SJCRH30 (cell line): ENCODE measurements around the gene SSU72. TPM values are rescaled to one million over a fixed set of nuclear protein-coding genes. Genes with fewer than 3 reads are reported as not detected.
"Not testable (repeated sequence)": the region's sequence is repeated elsewhere in the genome, so short reads cannot be mapped to it uniquely, and the experiment has no call there.

ENCODE experiments used
- DNase-seq, 2 experiments: peaks; one replicate each; pipeline ENCODE4 v3.0.0-alpha.2; 2015 to 2020
- H3K27ac ChIP-seq: fragments of 250-450 bp; sonication (Bioruptor Pico); 2 replicates; pipeline ENCODE4 v1.5.1; 2020; ENCODE audit warnings: mild to moderate bottlenecking, moderate library complexity
- H3K27me3 ChIP-seq: fragments of 250-450 bp; sonication (Bioruptor Pico); 2 replicates; pipeline ENCODE4 v1.5.1; 2020; ENCODE audit warnings: mild to moderate bottlenecking, moderate library complexity
- H3K36me3 ChIP-seq: fragments of 250-450 bp; sonication (Bioruptor Pico); 2 replicates; pipeline ENCODE4 v1.5.1; 2020; ENCODE audit warnings: mild to moderate bottlenecking, moderate library complexity
- H3K4me1 ChIP-seq: fragments of 250-450 bp; sonication (Bioruptor Pico); 2 replicates; pipeline ENCODE4 v1.5.1; 2020; ENCODE audit warnings: mild to moderate bottlenecking, moderate library complexity
- H3K4me3 ChIP-seq: fragments of 250-450 bp; sonication (Bioruptor Pico); 2 replicates; pipeline ENCODE4 v1.5.1; 2020; ENCODE audit warnings: mild to moderate bottlenecking, moderate library complexity
- H3K9me3 ChIP-seq: fragments of 250-450 bp; sonication (Bioruptor Pico); replicated peaks from 2 replicates; pipeline ENCODE4 v1.5.1; 2020; ENCODE audit warnings: mild to moderate bottlenecking, moderate library complexity
- total RNA-seq: library from RNA; depleted of rRNA; stranded (reverse); fragments of >200 nt; shearing (Covaris generic); gene quantifications from 2 replicates; pipeline ENCODE4 v1.2.3, GENCODE V29; 2014

Gene SSU72
- total RNA-seq, 1 experiment from 2014 or later = 267 TPM

- peaks cover 40% of the 10 kb centered on the region for H3K27me3 ChIP-seq
- no peak overlapping the region for H3K27ac ChIP-seq
- peaks cover 9% of the 10 kb centered on the region; the same call in 1 of the 2 replicates for H3K4me1 ChIP-seq
- DNase-seq = peak; percentile 51 to 54
- H3K9me3 ChIP-seq = no peaks in the 10 kb centered on the region
- H3K4me3 ChIP-seq = no peak overlapping the region
- no peaks in the 10 kb centered on the region for H3K36me3 ChIP-seq
These were observed 28.4 kb upstream of the SSU72 start for GRCh38 chr1:1602968-1603506.

GRCh38 chr1:1602304-1602967 is 27.8 kb upstream of the SSU72 start:
- Histone ChIP-seq H3K4me1 (peaks cover 14% of the 10 kb centered on the region), H3K36me3 (no peaks in the 10 kb centered on the region), H3K4me3 (no peak overlapping the region), H3K27me3 (peaks cover 40% of the 10 kb centered on the region), H3K27ac (no peak overlapping the region), H3K9me3 (no peaks in the 10 kb centered on the region)
- no peak for DNase-seq

GRCh38 chr1:1601564-1602303 is 27.1 kb upstream of the SSU72 start:
- no peak overlapping the region for H3K4me3 ChIP-seq
- no peak overlapping the region for H3K27ac ChIP-seq
- H3K4me1 ChIP-seq = peaks cover 19% of the 10 kb centered on the region
- peaks cover 44% of the 10 kb centered on the region for H3K27me3 ChIP-seq
- H3K36me3 ChIP-seq = no peaks in the 10 kb centered on the region
- no peaks in the 10 kb centered on the region for H3K9me3 ChIP-seq
- DNase-seq = no peak

- DNase-seq = no peak
These were observed 26.3 kb upstream of the SSU72 start for GRCh38 chr1:1600861-1601563.

GRCh38 chr1:1599935-1600860 is 25.5 kb upstream of the SSU72 start, which contains the start of gene FNDC10:
Gene FNDC10, minus strand, starts transcription at chr1:1600135. Its CDS starts 120 bp downstream, at chr1:1600015.
- Histone ChIP-seq H3K36me3 (no peaks in the 10 kb centered on the region), H3K27ac (no peak within 1 kb of the TSS), H3K4me3 (peak within 1 kb of the TSS; percentile 48), H3K9me3 (no peaks in the 10 kb centered on the region), H3K4me1 (peaks cover 20% of the 10 kb centered on the region), H3K27me3 (peaks cover 50% of the 10 kb centered on the region)
- no peak for DNase-seq

More at GRCh38 chr1:1600861-1601563, 26.3 kb upstream of the SSU72 start:
- Histone ChIP-seq H3K27me3 (peaks cover 50% of the 10 kb centered on the region), H3K4me1 (peaks cover 20% of the 10 kb centered on the region), H3K4me3 (no peak overlapping the region), H3K9me3 (no peaks in the 10 kb centered on the region), H3K36me3 (no peaks in the 10 kb centered on the region), H3K27ac (no peak overlapping the region)

- no peak for DNase-seq
- H3K36me3 ChIP-seq = no peaks in the 10 kb centered on the region
- H3K4me1 ChIP-seq = peaks cover 20% of the 10 kb centered on the region
- H3K27me3 ChIP-seq = peaks cover 53% of the 10 kb centered on the region
- H3K27ac ChIP-seq = no peak overlapping the region
- no peak overlapping the region for H3K4me3 ChIP-seq
- no peaks in the 10 kb centered on the region for H3K9me3 ChIP-seq
These were observed 24.6 kb upstream of the SSU72 start for GRCh38 chr1:1599030-1599934.

- H3K27me3 ChIP-seq = peaks cover 55% of the 10 kb centered on the region
- peaks cover 18% of the 10 kb centered on the region for H3K4me1 ChIP-seq
- no peaks in the 10 kb centered on the region for H3K9me3 ChIP-seq
- H3K4me3 ChIP-seq = no peak overlapping the region
- no peak for DNase-seq
- no peak overlapping the region for H3K27ac ChIP-seq
- H3K36me3 ChIP-seq = no peaks in the 10 kb centered on the region
These were observed 24.0 kb upstream of the SSU72 start for GRCh38 chr1:1598720-1599029.

- Histone ChIP-seq H3K4me1 (peaks cover 13% of the 10 kb centered on the region), H3K4me3 (no peak overlapping the region), H3K27me3 (peaks cover 50% of the 10 kb centered on the region), H3K36me3 (no peaks in the 10 kb centered on the region), H3K9me3 (no peaks in the 10 kb centered on the region), H3K27ac (no peak overlapping the region)
- DNase-seq = no peak
These were observed 23.5 kb upstream of the SSU72 start for GRCh38 chr1:1598051-1598719.

- Histone ChIP-seq H3K27ac (no peak overlapping the region), H3K9me3 (no peaks in the 10 kb centered on the region), H3K4me1 (peaks cover 11% of the 10 kb centered on the region), H3K27me3 (peaks cover 42% of the 10 kb centered on the region), H3K36me3 (no peaks in the 10 kb centered on the region), H3K4me3 (0 out of 2 replicates have a peak overlapping the region, but pooled peaks have one; percentile 11)
- DNase-seq = peak in 1 of 2 experiments; percentile 49
These were observed 22.7 kb upstream of the SSU72 start for GRCh38 chr1:1597275-1597930.

- Histone ChIP-seq H3K36me3 (no peaks in the 10 kb centered on the region), H3K4me3 (0 out of 2 replicates have a peak overlapping the region, but pooled peaks have one; percentile 11), H3K27me3 (peaks cover 37% of the 10 kb centered on the region), H3K27ac (no peak overlapping the region), H3K4me1 (peaks cover 11% of the 10 kb centered on the region), H3K9me3 (no peaks in the 10 kb centered on the region)
- DNase-seq = peak in 1 of 2 experiments; percentile 38
These were observed 22.0 kb upstream of the SSU72 start for GRCh38 chr1:1596493-1597274.

GRCh38 chr1:1595341-1595740 is 20.7 kb upstream of the SSU72 start:
- not testable (repeated sequence) for DNase-seq, H3K27ac ChIP-seq, H3K4me3 ChIP-seq, H3K9me3 ChIP-seq, H3K36me3 ChIP-seq
- peaks cover 11% of the 10 kb centered on the region for H3K4me1 ChIP-seq
- H3K27me3 ChIP-seq = peaks cover 24% of the 10 kb centered on the region
